Gastrocnemius medialis (tissue), 4 donors: ENCODE results near the gene MRPS18B. TPM values are rescaled to one million over a fixed set of nuclear protein-coding genes. Genes with fewer than 3 reads are reported as not detected.
A peak's percentile ranks its signal among the peaks of the same experiment; 100 is the strongest.

Experiments used
- ATAC-seq, 2 donors: fragments of 150-250 bp; one replicate each; pipeline ENCODE4 v1.9.1; 2016
- DNase-seq, 2 donors: peaks; one replicate each; pipeline ENCODE4 v3.0.0-alpha.2; 2019
- H3K27ac ChIP-seq, 4 donors: fragments of 200-600 bp; sonication (generic); 1 replicate in 1 of 4; 2 replicates in 3 of 4; pipeline ENCODE4 v1.5.1; 2016 to 2018; ENCODE audit warnings: mild to moderate bottlenecking in 2 of 4, moderate library complexity in 1 of 4
- H3K27me3 ChIP-seq, 3 donors: fragments of 200-600 bp; sonication (generic) in 2 of 3; 1 replicate in 1 of 3; 2 replicates in 2 of 3; pipeline versions ENCODE4 v1.5.1 to v1.6.0; 2016 to 2019; ENCODE audit warnings: mild to moderate bottlenecking in 1 of 3, moderate library complexity in 1 of 3
- H3K36me3 ChIP-seq, 2 donors: fragments of 200-600 bp; sonication (generic) in 1 of 2; one replicate each; pipeline ENCODE4 v1.5.1; 2017 to 2018
- H3K4me1 ChIP-seq, 2 donors: fragments of 200-600 bp; sonication (generic) in 1 of 2; one replicate each; pipeline ENCODE4 v1.5.1; 2016 to 2017; ENCODE audit warnings: mild to moderate bottlenecking in 2 of 2
- H3K4me3 ChIP-seq, 4 donors: fragments of 200-600 bp; sonication (generic) in 3 of 4; 1 replicate in 1 of 4; 2 replicates in 3 of 4; pipeline ENCODE4 v1.5.1; 2016 to 2019; ENCODE audit warnings: mild to moderate bottlenecking in 2 of 4
- H3K9me3 ChIP-seq, 3 donors: fragments of 200-600 bp; sonication (generic) in 2 of 3; 1 replicate in 1 of 3; 2 replicates in 2 of 3; pipeline ENCODE4 v1.5.1; 2016 to 2019
- POLR2A ChIP-seq, 2 donors: fragments of 450-650 bp; IDR thresholded peaks; one replicate each; pipeline ENCODE4 v1.6.1; 2017; ENCODE audit warnings: antibody characterized with exemption in 2 of 2, mild to moderate bottlenecking in 2 of 2, moderate library complexity in 2 of 2
- in situ Hi-C, 4 donors: fragments of 200-750 bp; cut with MboI; loops; one replicate each; pipeline versions ENCODE4 v1.15.0 to v1.8.0; 2017; ENCODE audit warnings: low sequenced_read_pairs in 4 of 4
- intact Hi-C: fragments of 100-400 bp; cut with DNase I; formaldehyde crosslinking; loops from one replicate; pipeline ENCODE4 v1.15.1; 2023; ENCODE audit warnings: low total_unique reads
- total RNA-seq, 4 donors: library from RNA; depleted of rRNA; stranded (reverse); fragments of >200 nt; gene quantifications; one replicate each; pipeline versions ENCODE4 v1.1.0 to v1.2.3, GENCODE V29; 2016
- TF ChIP-seq, protein P1 (sequence below), 5 experiments: fragments of 450-650 bp in 3 of 5; fragments of 200-600 bp in 2 of 5; sonication (generic) in 2 of 5; IDR thresholded peaks in 4 of 5; conservative IDR thresholded peaks in 1 of 5; 1 replicate in 4 of 5; 2 replicates in 1 of 5; pipeline ENCODE4 v1.5.1; 2016 to 2019; ENCODE audit warnings: antibody characterized with exemption in 5 of 5, mild to moderate bottlenecking in 3 of 5, moderate library complexity in 3 of 5

The MRPS18B gene
- total RNA-seq, 4 donors from 2014 or later: 155 to 211 (median 167) TPM

DNA sequence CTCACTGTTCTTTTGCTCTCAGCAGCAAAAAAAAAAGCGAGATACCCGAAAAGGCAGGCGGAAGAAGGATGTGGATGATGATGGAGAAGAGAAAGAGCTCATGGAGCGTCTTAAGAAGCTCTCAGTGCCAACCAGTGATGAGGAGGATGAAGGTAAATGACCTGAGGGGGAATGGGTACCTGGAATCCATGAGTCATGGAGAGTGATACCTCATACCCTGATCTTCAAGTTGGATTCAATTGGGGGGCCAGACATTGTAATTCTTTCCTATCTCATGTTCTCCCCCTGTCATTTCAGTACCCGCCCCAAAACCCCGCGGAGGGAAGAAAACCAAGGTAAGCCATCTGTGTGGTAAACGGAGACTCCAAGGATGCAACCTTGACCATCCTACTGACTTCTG is 39.6 kb upstream of the MRPS18B start:
- TF ChIP-seq, protein P1, sequence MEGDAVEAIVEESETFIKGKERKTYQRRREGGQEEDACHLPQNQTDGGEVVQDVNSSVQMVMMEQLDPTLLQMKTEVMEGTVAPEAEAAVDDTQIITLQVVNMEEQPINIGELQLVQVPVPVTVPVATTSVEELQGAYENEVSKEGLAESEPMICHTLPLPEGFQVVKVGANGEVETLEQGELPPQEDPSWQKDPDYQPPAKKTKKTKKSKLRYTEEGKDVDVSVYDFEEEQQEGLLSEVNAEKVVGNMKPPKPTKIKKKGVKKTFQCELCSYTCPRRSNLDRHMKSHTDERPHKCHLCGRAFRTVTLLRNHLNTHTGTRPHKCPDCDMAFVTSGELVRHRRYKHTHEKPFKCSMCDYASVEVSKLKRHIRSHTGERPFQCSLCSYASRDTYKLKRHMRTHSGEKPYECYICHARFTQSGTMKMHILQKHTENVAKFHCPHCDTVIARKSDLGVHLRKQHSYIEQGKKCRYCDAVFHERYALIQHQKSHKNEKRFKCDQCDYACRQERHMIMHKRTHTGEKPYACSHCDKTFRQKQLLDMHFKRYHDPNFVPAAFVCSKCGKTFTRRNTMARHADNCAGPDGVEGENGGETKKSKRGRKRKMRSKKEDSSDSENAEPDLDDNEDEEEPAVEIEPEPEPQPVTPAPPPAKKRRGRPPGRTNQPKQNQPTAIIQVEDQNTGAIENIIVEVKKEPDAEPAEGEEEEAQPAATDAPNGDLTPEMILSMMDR (IDR thresholded peaks at IDR 0.05 in 4 of 5, conservative IDR thresholded peaks at IDR 0.05 in 1 of 5): no peak
- TF ChIP-seq POLR2A (IDR thresholded peaks at IDR 0.05): no peak
- H3K27me3 ChIP-seq: no peaks in the 10 kb centered on the region
- no peak for DNase-seq
- intact Hi-C loops (no loop called here), in situ Hi-C loops (no loop called here)
- no peak overlapping the region for H3K4me3 ChIP-seq
- H3K27ac ChIP-seq: no peak overlapping the region
- peaks cover under 1 to 6% of the 10 kb centered on the region in 2 donors for H3K4me1 ChIP-seq
- peaks cover 3 to 64% of the 10 kb centered on the region in 2 donors for H3K36me3 ChIP-seq
- no peaks in the 10 kb centered on the region for H3K9me3 ChIP-seq
- no peak for ATAC-seq

DNA sequence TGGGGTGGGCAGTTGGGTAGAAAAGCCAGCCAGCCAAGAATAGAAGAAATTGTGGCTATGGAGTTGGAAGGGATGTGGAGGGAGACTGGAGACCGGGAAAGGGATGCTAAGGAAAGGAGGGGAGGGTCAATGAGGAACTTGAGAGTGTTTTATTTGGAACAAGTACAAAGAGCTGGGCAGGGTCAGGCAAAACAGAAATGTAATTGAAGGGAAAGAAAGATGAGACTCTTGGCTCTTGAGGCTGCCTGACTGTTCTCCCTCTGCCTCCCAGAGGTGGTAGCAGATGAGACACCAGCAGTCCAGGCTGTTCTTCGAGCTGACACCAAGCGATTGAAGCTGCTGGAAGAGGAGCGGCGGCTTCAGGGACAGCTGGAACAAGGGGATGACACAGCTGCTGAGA is 33.7 kb upstream of the MRPS18B start:
- intact Hi-C loops (no loop called here), in situ Hi-C loops (no loop called here)
- H3K4me1 ChIP-seq: no peaks in the 10 kb centered on the region
- ATAC-seq (no peak), DNase-seq (no peak)
- no peaks in the 10 kb centered on the region for H3K9me3 ChIP-seq
- peaks cover 6 to 97% of the 10 kb centered on the region in 2 donors for H3K36me3 ChIP-seq
- H3K4me3 ChIP-seq: no peak overlapping the region
- TF ChIP-seq, protein P1 (IDR thresholded peaks at IDR 0.05 in 4 of 5, conservative IDR thresholded peaks at IDR 0.05 in 1 of 5): no peak
- no peak for TF ChIP-seq POLR2A (IDR thresholded peaks at IDR 0.05)
- H3K27me3 ChIP-seq: no peaks in the 10 kb centered on the region
- H3K27ac ChIP-seq: no peak overlapping the region

DNA sequence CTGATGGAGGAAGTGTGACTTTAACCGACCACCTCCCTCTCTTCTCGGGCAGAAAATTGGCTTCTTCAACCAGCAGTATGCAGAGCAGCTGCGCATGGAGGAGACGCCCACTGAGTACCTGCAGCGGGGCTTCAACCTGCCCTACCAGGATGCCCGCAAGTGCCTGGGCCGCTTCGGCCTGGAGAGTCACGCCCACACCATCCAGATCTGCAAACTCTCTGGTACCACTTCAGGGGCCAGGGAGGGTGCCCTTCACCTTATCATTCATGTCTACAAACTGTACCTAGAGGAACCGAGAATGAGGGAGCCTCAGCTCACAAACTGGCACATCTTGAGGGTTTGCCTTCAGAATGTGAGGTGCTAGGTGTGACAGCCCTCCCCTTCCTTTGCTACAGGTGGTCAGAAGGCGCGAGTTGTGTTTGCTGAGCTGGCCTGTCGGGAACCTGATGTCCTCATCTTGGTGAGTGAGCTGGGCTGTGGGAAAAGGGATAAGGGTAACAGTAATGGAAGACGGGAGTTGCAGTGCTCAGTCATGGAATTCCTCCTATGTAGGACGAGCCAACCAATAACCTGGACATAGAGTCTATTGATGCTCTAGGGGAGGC is 27.8 kb upstream of the MRPS18B start:
- H3K4me1 ChIP-seq: peaks cover 0 to 4% of the 10 kb centered on the region in 2 donors
- DNase-seq: no peak
- TF ChIP-seq POLR2A (IDR thresholded peaks at IDR 0.05): no peak
- TF ChIP-seq, protein P1 (IDR thresholded peaks at IDR 0.05 in 4 of 5, conservative IDR thresholded peaks at IDR 0.05 in 1 of 5): no peak
- no peaks in the 10 kb centered on the region for H3K9me3 ChIP-seq
- H3K27ac ChIP-seq: peak overlapping the region; percentile 61 to 77 (median 71)
- no peak overlapping the region for H3K4me3 ChIP-seq
- in situ Hi-C loops (no loop called here), intact Hi-C loops (no loop called here)
- H3K27me3 ChIP-seq: no peaks in the 10 kb centered on the region
- no peak for ATAC-seq
- peaks cover 4 to 94% of the 10 kb centered on the region in 2 donors for H3K36me3 ChIP-seq

DNA sequence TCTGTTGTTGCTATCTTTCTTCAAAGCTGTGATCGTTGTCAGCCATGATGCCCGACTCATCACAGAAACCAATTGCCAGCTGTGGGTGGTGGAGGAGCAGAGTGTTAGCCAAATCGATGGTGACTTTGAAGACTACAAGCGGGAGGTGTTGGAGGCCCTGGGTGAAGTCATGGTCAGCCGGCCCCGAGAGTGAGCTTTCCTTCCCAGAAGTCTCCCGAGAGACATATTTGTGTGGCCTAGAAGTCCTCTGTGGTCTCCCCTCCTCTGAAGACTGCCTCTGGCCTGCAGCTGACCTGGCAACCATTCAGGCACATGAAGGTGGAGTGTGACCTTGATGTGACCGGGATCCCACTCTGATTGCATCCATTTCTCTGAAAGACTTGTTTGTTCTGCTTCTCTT is 27.1 kb upstream of the MRPS18B start:
- intact Hi-C loops: no loop called here
- ATAC-seq: peak; percentile 4 to 23
- Histone ChIP-seq H3K27me3 (no peaks in the 10 kb centered on the region), H3K9me3 (no peaks in the 10 kb centered on the region), H3K36me3 (peaks cover 4 to 88% of the 10 kb centered on the region in 2 donors), H3K27ac (peak overlapping the region; percentile 61 to 77 (median 71)), H3K4me1 (peaks cover 0 to 4% of the 10 kb centered on the region in 2 donors), H3K4me3 (no peak overlapping the region)
- no peak for DNase-seq
- no peak for TF ChIP-seq POLR2A (IDR thresholded peaks at IDR 0.05)
- TF ChIP-seq, protein P1 (IDR thresholded peaks at IDR 0.05 in 4 of 5, conservative IDR thresholded peaks at IDR 0.05 in 1 of 5): no peak
- in situ Hi-C loops: no loop called here

DNA sequence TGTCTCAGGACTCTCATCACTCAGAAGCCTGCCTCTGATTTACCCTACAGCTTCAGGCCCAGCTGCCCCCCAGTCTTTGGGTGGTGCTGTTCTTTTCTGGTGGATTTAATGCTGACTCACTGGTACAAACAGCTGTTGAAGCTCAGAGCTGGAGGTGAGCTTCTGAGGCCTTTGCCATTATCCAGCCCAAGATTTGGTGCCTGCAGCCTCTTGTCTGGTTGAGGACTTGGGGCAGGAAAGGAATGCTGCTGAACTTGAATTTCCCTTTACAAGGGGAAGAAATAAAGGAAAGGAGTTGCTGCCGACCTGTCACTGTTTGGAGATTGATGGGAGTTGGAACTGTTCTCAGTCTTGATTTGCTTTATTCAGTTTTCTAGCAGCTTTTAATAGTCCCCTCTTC is 26.6 kb upstream of the MRPS18B start:
- peaks cover 0 to 4% of the 10 kb centered on the region in 2 donors for H3K4me1 ChIP-seq
- peak; percentile 13 to 43 for ATAC-seq
- H3K4me3 ChIP-seq: no peak overlapping the region
- no peak for TF ChIP-seq POLR2A (IDR thresholded peaks at IDR 0.05)
- TF ChIP-seq, protein P1 (IDR thresholded peaks at IDR 0.05 in 4 of 5, conservative IDR thresholded peaks at IDR 0.05 in 1 of 5): no peak
- no peaks in the 10 kb centered on the region for H3K27me3 ChIP-seq
- no peaks in the 10 kb centered on the region for H3K9me3 ChIP-seq
- in situ Hi-C loops (no loop called here), intact Hi-C loops (no loop called here)
- peaks cover 4 to 83% of the 10 kb centered on the region in 2 donors for H3K36me3 ChIP-seq
- no peak for DNase-seq
- H3K27ac ChIP-seq: peak overlapping the region; percentile 61 to 77 (median 71)
